WTC11 (cell line): ENCODE results near the gene PDZD2. TPM values are rescaled to one million over a fixed set of nuclear protein-coding genes. Genes with fewer than 3 reads are reported as not detected.

Experiments
- ATAC-seq: fragments of 200-7000 bp; cut with Tn5 transposase; 2 replicates; pipeline ENCODE4 v1.10.0; 2021; ENCODE audit warnings: mild to moderate bottlenecking, moderate library complexity
- CTCF ChIA-PET: fragments of 300-600 bp; sonication (Branson Sonifier 250); formaldehyde crosslinking; loops from one replicate; lab custom pipeline; 2021; ENCODE audit warnings: antibody characterized with exemption; lab: Charles Lee
- POLR2A ChIA-PET: fragments of 350-600 bp; sonication (Branson Sonifier 250); formaldehyde crosslinking; loops from one replicate; lab custom pipeline; 2021; ENCODE audit warnings: antibody characterized with exemption; lab: Charles Lee
- DNase-seq: peaks from one replicate; pipeline ENCODE4 v3.0.0; 2021; ENCODE audit warnings: low spot score
- H3K27ac Mint-ChIP-seq: 2 replicates; pipeline ENCODE4 v1.8.0; 2021; ENCODE audit warnings: mixed read lengths
- H3K27me3 Mint-ChIP-seq: 2 replicates; pipeline ENCODE4 v1.8.0; 2021; ENCODE audit warnings: low read depth, mild to moderate bottlenecking, moderate library complexity, mixed read lengths
- H3K36me3 Mint-ChIP-seq: 2 replicates; pipeline ENCODE4 v1.8.0; 2021; ENCODE audit warnings: mixed read lengths
- H3K4me1 Mint-ChIP-seq: 2 replicates; pipeline ENCODE4 v1.8.0; 2022; ENCODE audit warnings: mixed read lengths
- H3K4me3 Mint-ChIP-seq: 2 replicates; pipeline ENCODE4 v1.8.0; 2021; ENCODE audit warnings: mild to moderate bottlenecking, moderate library complexity, mixed read lengths
- H3K9me3 Mint-ChIP-seq: 2 replicates; pipeline ENCODE4 v1.8.0; 2021; ENCODE audit warnings: mixed read lengths
- FOXJ3 ChIP-seq: sonication (generic); formaldehyde crosslinking; IDR thresholded peaks from 2 replicates; pipeline ENCODE4 v1.9.0; 2021; ENCODE audit warnings: missing genetic modification reagents, mild to moderate bottlenecking, borderline replicate concordance
- OVOL2 ChIP-seq: fragments of 250-450 bp; sonication (Bioruptor Pico); IDR thresholded peaks from 2 replicates; pipeline ENCODE4 v1.9.0; 2021; ENCODE audit warnings: mild to moderate bottlenecking, borderline replicate concordance
- SMAD3 ChIP-seq: sonication (generic); formaldehyde crosslinking; IDR thresholded peaks from 2 replicates; pipeline ENCODE4 v1.8.0; 2022; ENCODE audit warnings: missing genetic modification reagents, mild to moderate bottlenecking, borderline replicate concordance
- ZNF263 ChIP-seq: sonication (generic); formaldehyde crosslinking; IDR thresholded peaks from 2 replicates; pipeline ENCODE4 v1.8.1; 2022; ENCODE audit warnings: low read depth, mild to moderate bottlenecking, moderate library complexity, missing genetic modification reagents
- total RNA-seq: library from RNA; stranded (reverse); gene quantifications from 3 replicates; pipeline ENCODE4 v1.2.3, GENCODE V29; 2021
- TF ChIP-seq, protein P1 (sequence below): sonication (generic); formaldehyde crosslinking; IDR thresholded peaks from 2 replicates; pipeline ENCODE4 v1.8.1; 2023; ENCODE audit warnings: mild to moderate bottlenecking, moderate library complexity, missing genetic modification reagents
- TF ChIP-seq, protein P2 (sequence below): sonication (generic); formaldehyde crosslinking; conservative IDR thresholded peaks from 2 replicates; pipeline ENCODE4 v1.8.1; 2023; ENCODE audit warnings: mild to moderate bottlenecking, low read depth, missing genetic modification reagents, moderate library complexity
- TF ChIP-seq, protein P3 (sequence below): sonication (generic); formaldehyde crosslinking; IDR thresholded peaks from 2 replicates; pipeline ENCODE4 v1.8.1; 2022; ENCODE audit warnings: low read depth, missing genetic modification reagents, borderline replicate concordance
- TF ChIP-seq, protein P4 (sequence below): fragments of 250-450 bp; sonication (Bioruptor Pico); IDR thresholded peaks from 2 replicates; pipeline ENCODE4 v1.9.0; 2021; ENCODE audit warnings: mild to moderate bottlenecking
- TF ChIP-seq, protein P5 (sequence below): sonication (generic); formaldehyde crosslinking; IDR thresholded peaks from 2 replicates; pipeline ENCODE4 v1.8.0; 2023; ENCODE audit warnings: mild to moderate bottlenecking, missing genetic modification reagents
- TF ChIP-seq, protein P6 (sequence below): sonication (generic); formaldehyde crosslinking; IDR thresholded peaks from 2 replicates; pipeline ENCODE4 v1.8.1; 2022; ENCODE audit warnings: mild to moderate bottlenecking, missing genetic modification reagents, moderate library complexity, borderline replicate concordance
- TF ChIP-seq, protein P7 (sequence below): sonication (generic); formaldehyde crosslinking; IDR thresholded peaks from 2 replicates; pipeline ENCODE4 v1.8.1; 2022; ENCODE audit warnings: low read depth, mild to moderate bottlenecking, moderate library complexity, missing genetic modification reagents, borderline replicate concordance

Gene PDZD2
- total RNA-seq, 1 experiment from 2014 or later: 11.4 TPM

DNA sequence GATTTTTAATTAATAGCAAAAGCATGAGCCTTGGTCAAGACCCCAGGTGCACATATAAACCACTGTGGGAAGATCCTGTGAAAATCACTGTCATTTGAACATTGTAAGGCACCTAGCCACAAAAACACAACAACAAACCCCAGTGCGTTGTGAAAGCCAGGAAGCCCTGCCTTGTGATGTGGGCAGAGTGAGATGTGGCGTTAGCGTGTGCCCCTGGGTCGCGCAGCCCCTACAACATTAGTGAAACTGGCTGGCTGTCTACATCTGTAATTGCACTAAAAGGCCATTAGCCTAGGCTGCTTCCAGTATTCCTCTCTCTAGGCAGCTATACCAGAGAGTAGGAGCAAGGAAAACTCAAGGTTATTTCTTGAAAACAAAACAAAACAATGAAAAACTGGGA, 21.1 kb upstream of the PDZD2 start:
- TF ChIP-seq ZNF263 (CRISPR knock-in tag) (no peak), SMAD3 (CRISPR knock-in tag) (no peak), OVOL2 (CRISPR knock-in tag) (no peak), FOXJ3 (CRISPR knock-in tag) (no peak)
- TF ChIP-seq, protein P1, sequence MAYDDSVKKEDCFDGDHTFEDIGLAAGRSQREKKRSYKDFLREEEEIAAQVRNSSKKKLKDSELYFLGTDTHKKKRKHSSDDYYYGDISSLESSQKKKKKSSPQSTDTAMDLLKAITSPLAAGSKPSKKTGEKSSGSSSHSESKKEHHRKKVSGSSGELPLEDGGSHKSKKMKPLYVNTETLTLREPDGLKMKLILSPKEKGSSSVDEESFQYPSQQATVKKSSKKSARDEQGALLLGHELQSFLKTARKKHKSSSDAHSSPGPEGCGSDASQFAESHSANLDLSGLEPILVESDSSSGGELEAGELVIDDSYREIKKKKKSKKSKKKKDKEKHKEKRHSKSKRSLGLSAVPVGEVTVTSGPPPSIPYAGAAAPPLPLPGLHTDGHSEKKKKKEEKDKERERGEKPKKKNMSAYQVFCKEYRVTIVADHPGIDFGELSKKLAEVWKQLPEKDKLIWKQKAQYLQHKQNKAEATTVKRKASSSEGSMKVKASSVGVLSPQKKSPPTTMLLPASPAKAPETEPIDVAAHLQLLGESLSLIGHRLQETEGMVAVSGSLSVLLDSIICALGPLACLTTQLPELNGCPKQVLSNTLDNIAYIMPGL (CRISPR knock-in tag): no peak
- TF ChIP-seq, protein P2, sequence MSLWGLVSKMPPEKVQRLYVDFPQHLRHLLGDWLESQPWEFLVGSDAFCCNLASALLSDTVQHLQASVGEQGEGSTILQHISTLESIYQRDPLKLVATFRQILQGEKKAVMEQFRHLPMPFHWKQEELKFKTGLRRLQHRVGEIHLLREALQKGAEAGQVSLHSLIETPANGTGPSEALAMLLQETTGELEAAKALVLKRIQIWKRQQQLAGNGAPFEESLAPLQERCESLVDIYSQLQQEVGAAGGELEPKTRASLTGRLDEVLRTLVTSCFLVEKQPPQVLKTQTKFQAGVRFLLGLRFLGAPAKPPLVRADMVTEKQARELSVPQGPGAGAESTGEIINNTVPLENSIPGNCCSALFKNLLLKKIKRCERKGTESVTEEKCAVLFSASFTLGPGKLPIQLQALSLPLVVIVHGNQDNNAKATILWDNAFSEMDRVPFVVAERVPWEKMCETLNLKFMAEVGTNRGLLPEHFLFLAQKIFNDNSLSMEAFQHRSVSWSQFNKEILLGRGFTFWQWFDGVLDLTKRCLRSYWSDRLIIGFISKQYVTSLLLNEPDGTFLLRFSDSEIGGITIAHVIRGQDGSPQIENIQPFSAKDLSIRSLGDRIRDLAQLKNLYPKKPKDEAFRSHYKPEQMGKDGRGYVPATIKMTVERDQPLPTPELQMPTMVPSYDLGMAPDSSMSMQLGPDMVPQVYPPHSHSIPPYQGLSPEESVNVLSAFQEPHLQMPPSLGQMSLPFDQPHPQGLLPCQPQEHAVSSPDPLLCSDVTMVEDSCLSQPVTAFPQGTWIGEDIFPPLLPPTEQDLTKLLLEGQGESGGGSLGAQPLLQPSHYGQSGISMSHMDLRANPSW (CRISPR knock-in tag): no peak
- TF ChIP-seq, protein P3, sequence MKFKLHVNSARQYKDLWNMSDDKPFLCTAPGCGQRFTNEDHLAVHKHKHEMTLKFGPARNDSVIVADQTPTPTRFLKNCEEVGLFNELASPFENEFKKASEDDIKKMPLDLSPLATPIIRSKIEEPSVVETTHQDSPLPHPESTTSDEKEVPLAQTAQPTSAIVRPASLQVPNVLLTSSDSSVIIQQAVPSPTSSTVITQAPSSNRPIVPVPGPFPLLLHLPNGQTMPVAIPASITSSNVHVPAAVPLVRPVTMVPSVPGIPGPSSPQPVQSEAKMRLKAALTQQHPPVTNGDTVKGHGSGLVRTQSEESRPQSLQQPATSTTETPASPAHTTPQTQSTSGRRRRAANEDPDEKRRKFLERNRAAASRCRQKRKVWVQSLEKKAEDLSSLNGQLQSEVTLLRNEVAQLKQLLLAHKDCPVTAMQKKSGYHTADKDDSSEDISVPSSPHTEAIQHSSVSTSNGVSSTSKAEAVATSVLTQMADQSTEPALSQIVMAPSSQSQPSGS: no peak
- TF ChIP-seq, protein P4, sequence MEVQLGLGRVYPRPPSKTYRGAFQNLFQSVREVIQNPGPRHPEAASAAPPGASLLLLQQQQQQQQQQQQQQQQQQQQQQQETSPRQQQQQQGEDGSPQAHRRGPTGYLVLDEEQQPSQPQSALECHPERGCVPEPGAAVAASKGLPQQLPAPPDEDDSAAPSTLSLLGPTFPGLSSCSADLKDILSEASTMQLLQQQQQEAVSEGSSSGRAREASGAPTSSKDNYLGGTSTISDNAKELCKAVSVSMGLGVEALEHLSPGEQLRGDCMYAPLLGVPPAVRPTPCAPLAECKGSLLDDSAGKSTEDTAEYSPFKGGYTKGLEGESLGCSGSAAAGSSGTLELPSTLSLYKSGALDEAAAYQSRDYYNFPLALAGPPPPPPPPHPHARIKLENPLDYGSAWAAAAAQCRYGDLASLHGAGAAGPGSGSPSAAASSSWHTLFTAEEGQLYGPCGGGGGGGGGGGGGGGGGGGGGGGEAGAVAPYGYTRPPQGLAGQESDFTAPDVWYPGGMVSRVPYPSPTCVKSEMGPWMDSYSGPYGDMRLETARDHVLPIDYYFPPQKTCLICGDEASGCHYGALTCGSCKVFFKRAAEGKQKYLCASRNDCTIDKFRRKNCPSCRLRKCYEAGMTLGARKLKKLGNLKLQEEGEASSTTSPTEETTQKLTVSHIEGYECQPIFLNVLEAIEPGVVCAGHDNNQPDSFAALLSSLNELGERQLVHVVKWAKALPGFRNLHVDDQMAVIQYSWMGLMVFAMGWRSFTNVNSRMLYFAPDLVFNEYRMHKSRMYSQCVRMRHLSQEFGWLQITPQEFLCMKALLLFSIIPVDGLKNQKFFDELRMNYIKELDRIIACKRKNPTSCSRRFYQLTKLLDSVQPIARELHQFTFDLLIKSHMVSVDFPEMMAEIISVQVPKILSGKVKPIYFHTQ (CRISPR knock-in tag): no peak
- TF ChIP-seq, protein P5, sequence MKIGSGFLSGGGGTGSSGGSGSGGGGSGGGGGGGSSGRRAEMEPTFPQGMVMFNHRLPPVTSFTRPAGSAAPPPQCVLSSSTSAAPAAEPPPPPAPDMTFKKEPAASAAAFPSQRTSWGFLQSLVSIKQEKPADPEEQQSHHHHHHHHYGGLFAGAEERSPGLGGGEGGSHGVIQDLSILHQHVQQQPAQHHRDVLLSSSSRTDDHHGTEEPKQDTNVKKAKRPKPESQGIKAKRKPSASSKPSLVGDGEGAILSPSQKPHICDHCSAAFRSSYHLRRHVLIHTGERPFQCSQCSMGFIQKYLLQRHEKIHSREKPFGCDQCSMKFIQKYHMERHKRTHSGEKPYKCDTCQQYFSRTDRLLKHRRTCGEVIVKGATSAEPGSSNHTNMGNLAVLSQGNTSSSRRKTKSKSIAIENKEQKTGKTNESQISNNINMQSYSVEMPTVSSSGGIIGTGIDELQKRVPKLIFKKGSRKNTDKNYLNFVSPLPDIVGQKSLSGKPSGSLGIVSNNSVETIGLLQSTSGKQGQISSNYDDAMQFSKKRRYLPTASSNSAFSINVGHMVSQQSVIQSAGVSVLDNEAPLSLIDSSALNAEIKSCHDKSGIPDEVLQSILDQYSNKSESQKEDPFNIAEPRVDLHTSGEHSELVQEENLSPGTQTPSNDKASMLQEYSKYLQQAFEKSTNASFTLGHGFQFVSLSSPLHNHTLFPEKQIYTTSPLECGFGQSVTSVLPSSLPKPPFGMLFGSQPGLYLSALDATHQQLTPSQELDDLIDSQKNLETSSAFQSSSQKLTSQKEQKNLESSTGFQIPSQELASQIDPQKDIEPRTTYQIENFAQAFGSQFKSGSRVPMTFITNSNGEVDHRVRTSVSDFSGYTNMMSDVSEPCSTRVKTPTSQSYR (CRISPR knock-in tag): no peak
- TF ChIP-seq, protein P6, sequence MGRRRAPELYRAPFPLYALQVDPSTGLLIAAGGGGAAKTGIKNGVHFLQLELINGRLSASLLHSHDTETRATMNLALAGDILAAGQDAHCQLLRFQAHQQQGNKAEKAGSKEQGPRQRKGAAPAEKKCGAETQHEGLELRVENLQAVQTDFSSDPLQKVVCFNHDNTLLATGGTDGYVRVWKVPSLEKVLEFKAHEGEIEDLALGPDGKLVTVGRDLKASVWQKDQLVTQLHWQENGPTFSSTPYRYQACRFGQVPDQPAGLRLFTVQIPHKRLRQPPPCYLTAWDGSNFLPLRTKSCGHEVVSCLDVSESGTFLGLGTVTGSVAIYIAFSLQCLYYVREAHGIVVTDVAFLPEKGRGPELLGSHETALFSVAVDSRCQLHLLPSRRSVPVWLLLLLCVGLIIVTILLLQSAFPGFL (CRISPR knock-in tag): no peak
- TF ChIP-seq, protein P7, sequence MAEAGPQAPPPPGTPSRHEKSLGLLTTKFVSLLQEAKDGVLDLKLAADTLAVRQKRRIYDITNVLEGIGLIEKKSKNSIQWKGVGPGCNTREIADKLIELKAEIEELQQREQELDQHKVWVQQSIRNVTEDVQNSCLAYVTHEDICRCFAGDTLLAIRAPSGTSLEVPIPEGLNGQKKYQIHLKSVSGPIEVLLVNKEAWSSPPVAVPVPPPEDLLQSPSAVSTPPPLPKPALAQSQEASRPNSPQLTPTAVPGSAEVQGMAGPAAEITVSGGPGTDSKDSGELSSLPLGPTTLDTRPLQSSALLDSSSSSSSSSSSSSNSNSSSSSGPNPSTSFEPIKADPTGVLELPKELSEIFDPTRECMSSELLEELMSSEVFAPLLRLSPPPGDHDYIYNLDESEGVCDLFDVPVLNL (CRISPR knock-in tag): no peak
- H3K36me3 Mint-ChIP-seq: peaks cover 3% of the 10 kb centered on the region; the same call in 1 of the 2 replicates
- ChIA-PET CTCF (interaction anchor here (0.7 to 1.4 kb wide), 6 partner anchors 21 to 459 kb away, joined by 3 to 12 read pairs (median 4); partner anchors contain the start of gene PDZD2), POLR2A (interaction anchor here (0.6 to 1.2 kb wide), 3 partner anchors 21 to 253 kb away, joined by 4 to 11 read pairs (median 5); partner anchors contain the start of gene PDZD2)
- peaks cover 17% of the 10 kb centered on the region for H3K9me3 Mint-ChIP-seq
- H3K27ac Mint-ChIP-seq: peak overlapping the region; percentile 86
- H3K27me3 Mint-ChIP-seq: no peaks in the 10 kb centered on the region
- H3K4me1 Mint-ChIP-seq: peaks cover 47% of the 10 kb centered on the region
- DNase-seq: no peak
- no peak for ATAC-seq
- no peak overlapping the region for H3K4me3 Mint-ChIP-seq
